HG02870 (cell line): ENCODE measurements around the gene PDZD7.

ENCODE experiments used
- ATAC-seq: cut with Tn5 transposase; IDR thresholded peaks from one replicate; pipeline ENCODE4 v1.9.1; 2021; ENCODE audit warnings: mild to moderate bottlenecking, moderate library complexity; ENCODE audit not compliant: unreplicated experiment

The PDZD7 gene

GRCh38 chr10:101061624-101062231 lies 30.8 kb upstream of the PDZD7 start, which contains the start of gene KAZALD1:
Gene KAZALD1, plus strand, starts transcription at chr10:101061989. Its CDS starts 604 bp downstream, at chr10:101062593.
- ATAC-seq: no peak

DNA sequence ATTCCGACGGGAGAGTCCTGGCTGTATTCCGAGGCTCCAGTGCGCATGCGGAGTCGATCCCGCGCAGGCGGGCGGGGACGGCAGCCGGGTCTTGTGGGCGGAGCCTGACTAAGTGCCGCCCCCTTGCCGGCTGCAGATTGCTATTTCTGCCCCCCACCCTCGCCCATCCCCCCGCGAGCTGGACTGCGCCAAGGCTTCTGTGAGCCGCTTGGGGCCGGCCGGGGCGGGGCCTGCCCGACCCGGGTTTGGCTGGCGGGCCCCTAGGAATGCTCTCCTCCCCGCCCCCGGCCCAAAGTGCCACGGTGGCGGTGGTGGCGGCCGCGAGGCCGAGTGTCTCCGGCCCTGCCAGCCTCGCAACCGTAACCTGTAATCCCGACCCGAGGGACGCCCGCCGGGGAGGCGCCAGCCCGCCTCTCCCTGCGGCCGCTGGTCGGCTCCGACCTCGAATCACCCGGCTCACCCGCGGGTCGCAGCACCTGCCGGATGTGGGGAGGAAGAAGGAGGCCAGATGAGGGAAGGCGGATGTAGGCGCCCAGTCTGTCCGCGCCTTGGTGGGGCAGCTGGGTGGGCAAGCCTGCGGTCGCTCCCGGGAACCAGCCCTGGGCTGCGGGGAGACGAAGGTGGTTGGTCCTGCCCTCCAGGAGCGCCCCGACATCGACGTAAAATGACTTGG lies 30.2 kb upstream of the PDZD7 start:
- peak; percentile 49 for ATAC-seq

GRCh38 chr10:101060036-101060950 lies 29.4 kb upstream of the PDZD7 start:
- peak; percentile 31 for ATAC-seq

DNA sequence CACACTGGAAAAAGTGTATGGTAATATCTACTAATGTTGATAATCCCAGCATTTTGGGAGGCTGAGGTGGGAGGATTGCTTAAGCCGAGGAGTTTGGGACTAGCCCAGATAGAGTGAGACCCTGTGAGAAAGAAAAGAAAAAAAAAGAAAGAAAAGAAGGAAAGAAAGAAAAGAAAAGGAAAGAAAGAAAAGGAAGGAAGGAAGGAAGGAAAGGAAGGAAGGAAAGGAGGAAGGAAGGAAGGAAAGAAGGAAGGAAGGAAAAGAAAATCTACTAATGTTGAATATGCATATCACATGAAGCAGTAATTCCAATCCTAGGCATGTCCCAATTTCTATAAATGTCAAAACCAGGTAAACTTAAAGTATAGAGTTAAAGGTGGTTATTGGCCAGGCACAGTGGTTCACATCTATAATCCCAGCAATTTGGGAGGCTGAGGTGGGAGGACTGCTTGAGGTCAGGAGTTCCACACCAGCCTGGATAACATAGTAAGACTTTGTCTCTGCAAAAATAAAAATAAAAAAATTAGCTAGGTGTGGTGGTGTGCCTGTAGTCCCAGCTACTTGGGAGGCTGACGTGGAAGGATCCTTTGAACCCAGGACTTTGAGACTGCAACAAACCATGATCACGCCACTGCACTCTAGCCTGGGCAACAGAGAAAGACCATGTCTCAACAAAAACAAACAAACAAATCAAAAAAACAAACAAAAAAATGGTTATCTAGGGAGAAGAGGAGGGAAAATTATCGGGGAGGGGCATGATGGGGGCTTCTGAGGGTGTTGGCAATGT lies 25.6 kb upstream of the PDZD7 start:
- ATAC-seq: no peak

- ATAC-seq: no peak
Observed at GRCh38 chr10:101055411-101055810, 24.5 kb upstream of the PDZD7 start.

DNA sequence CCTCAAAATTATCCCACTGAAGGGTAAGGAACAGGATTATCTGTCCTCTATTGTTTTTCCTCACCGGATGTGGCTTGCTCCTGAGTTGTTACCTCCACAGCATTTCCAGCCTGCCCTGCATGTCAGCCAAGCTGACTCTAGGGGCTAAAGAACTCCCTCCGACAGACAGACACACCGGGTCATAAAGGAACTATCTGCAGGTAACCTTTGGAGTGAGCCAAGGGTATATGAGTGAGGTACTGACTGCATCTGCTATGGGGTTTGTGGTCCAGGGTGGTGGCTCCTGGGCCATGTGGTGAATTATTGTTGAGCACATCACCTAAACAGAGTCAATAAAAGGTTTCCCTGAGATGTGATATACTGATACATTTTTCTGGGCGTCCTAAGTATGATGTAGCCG lies 23.9 kb upstream of the PDZD7 start:
- ATAC-seq: no peak

GRCh38 chr10:101054351-101054750 lies 23.4 kb upstream of the PDZD7 start:
- no peak for ATAC-seq

DNA sequence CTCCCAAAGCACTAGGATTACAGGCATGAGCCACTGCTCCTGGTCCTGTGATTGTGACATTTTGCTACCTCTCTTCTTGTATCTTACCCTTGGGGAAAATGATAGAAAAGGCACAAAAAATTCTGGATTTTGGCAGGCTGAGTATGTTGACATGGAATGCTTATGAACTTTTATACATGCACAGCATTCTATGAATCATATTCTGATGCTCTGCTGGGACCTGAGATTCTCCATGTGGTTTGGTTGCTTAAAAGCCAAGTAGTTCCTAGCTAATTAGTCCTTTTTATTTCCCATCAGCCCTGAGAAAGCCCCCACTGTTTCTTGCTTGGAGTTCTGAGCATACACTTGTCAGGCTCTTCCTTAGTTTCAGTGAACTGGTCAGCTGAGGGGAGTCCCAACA lies 22.6 kb upstream of the PDZD7 start:
- no peak for ATAC-seq

GRCh38 chr10:101052285-101052684 lies 21.4 kb upstream of the PDZD7 start:
- ATAC-seq: no peak

GRCh38 chr10:101050208-101051069 lies 19.5 kb upstream of the PDZD7 start:
- ATAC-seq: peak; percentile 48

DNA sequence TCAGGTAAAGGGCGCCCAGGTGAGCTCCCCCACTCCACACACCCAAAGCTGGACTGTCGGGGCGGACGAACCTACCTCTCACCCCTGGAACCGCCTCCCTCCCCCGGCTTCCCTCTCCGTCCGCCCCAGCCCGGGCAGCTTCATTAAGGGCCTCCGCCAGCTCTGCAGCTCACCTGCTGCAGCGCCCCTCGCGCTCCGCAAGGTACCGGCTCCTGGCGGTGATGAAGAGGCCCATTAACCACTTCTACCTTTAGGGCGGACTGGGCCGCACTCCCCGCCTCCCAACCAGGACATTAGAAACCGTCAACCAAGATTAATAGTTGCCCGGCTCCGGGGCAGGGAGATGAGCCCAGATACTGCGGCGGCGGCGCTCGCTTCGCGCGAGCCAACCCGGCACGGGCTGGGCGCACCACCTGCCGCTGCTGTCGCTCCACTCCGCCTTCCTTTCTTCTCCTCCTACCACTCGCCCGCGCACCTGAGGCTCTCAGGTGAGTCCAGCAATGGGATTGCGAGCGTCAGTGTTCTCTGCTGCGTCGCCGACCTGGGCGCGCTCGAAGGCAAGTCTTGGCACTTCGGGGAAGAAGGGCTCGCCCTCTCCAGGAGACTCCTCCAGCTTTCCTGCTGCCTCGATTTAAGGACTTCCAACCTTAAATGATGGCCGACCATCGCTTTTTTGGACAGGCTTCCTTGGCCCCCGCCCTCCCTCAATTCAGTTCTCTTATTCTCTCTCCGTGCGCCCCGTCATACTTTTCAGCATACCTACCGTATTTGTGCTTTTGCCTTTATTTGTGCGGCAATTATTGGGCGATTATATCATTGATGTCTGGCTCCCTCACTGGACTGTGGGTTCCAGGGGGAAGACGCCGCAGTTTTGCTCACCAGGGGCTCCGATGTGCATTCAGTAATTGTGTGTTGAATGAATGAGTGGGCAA lies 17.3 kb upstream of the PDZD7 start:
- ATAC-seq: no peak

DNA sequence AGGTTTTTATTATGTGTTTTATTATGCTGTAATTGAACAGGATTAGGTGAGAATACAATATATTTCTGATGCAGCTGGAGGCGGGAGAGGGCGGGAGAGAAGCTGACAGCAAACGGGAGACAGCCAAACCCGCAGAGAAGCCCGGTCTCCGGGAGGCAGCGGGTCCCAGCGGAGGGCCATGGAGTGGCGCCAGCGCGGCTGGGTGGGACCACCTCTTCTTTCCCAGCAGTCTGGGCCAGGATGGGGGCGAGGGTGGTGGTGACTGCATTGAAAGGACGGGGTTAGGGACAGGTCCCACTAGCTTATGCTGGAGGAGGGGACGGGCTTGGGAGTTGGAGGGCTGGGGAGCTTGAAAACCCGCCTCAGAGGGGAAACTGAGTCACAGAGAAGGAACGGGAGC lies 16.3 kb upstream of the PDZD7 start:
- ATAC-seq: no peak

DNA sequence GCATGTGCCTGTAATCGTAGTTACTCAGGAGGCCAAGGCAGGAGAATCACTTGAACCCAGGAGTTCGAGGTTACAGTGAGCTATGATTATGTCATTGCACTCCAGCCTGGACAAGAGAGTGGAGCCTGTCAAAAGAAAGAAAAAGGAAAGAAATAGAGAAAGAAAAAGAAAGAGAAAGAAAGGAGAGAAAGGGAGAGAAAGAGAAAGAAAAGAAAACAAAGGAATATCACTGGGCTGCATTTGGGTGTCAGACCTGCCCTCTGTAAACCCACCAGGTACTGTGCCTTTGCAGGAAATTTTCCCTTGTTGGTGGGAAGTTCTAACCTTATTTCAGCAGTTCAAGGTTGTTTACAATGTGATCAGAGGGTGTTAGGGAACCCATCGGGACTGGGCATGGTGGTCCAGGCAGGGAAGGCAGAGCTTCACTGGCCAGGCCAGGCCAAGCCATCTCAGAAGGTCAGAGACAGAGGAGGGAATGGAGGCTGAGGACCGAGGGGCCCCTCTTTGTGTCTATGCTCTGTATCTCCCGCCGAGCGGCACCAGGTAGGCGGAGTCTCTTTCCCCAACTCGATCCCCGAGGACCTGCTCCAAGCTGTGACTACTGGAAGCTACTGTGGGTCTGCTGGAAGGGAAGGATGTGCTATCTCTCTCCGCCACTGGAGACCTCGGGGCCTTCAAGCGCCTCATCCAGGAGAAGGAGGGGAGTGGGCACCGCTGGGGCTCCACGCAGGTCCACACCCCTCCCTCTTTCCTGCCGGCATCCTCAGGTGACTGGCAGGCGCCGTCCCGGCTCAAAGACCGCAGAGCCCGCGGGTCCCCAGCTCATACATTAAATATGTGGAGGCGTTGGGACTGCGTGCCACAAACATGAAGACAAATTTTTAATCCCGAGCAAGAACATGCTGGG lies 15.7 kb upstream of the PDZD7 start:
- ATAC-seq: no peak

DNA sequence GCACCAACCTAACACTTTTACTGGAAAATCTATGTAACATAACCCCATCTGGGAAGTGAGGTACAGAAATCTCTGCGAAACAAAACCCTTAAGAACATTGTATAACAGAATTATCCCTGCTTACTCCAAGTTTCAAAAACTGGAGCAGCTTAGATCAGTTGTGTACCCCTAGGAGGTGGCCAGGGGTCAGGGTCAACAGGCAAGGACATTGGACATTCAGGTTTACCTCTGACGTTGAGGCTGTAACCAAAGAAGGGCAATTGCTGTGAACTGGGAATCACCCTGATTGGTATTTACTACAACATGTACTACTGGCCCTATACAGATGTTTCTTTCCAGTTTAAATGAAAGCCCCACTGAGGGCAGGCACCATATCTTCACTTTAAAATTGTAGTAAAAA lies 13.2 kb upstream of the PDZD7 start:
- ATAC-seq: no peak

DNA sequence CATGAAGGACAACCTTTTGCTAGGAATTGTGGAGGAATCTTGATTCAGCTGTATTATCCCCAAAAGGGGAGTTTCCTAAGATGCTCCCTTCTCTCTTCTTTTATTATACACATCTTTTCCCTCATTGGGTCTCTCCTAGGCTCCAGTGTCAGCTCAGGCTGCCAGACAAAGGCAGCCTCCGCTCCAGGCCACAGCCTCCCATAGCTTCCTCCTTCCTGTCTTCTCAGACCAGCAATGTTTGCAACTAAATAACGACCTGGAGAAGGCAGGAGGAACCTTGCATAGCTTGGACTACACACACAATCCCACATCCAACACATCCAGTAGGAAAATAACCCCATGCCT lies 12.4 kb upstream of the PDZD7 start:
- no peak for ATAC-seq

DNA sequence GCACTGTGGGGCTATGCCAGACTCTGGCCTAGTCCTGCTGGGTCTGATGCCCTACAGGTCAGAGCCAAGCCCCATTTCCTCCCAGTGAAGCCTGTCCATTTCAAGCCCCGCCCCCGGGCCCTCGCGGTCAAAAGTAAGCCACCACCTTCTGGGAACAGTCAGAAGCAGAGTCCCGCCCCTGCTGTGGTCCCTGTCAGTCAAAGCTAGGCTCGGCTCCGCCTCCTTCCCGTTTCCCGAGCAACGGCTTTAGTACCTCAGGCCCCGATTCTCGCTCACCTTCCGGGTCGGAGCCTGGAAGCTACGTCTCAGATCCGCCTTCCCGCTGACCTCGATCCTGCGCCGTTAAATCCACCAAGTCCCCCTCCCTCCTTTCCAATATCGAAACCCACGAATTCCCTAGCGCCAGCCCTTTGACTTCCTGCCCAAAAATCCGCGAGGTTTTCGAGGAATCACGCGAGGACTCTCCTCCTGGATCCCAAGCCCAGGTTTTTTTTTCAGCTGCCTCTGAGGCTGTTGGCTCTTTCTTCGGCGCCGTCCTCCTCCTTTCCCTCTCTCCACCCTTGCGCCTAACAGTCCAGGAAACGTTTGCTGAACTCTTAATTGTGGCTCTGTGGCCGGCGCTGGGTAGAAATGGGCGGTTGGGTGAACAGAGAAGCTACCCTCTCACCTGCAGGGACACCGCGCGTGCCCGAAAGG lies 11.9 kb upstream of the PDZD7 start:
- ATAC-seq: peak; percentile 94

DNA sequence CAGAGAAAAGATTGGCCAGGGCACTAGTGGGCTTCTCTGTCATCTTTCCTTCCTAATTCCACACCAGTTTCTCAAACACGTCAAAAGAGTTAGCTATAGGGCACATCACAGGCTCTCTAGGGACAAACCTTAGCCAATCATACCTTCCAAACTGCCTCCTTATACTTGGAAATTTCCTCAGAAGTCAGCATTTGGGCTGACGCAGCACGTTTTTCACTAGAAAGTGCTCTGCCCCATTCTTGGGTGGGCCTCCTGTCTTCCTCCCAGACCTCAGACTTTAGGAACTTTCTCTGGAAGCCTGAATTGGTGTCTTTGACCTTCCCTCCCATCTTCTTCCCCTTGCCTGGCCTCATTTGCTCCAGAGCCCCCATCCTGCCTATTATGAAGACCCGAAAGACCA lies 11.2 kb upstream of the PDZD7 start:
- ATAC-seq: no peak
